Osteoblast (primary cell): Measurements from ENCODE around the gene CPA1. TPM values are rescaled to one million over a fixed set of nuclear protein-coding genes. Genes with fewer than 3 reads are reported as not detected.

Experiments
- DNase-seq: peaks from one replicate; pipeline ENCODE4 v3.0.0; 2011; ENCODE audit warnings: low spot score, mixed read lengths; ENCODE audit not compliant: insufficient read length; ENCODE audit errors: missing footprints
- H2AFZ ChIP-seq: 2 replicates; pipeline ENCODE4 v1.6.0; 2011; ENCODE audit warnings: mild to moderate bottlenecking, low read length
- H3K27ac ChIP-seq: 2 replicates; pipeline ENCODE4 v1.5.1; 2011; ENCODE audit warnings: mild to moderate bottlenecking, low read depth, low read length, moderate library complexity
- H3K27me3 ChIP-seq: 2 replicates; pipeline ENCODE4 v1.6.0; 2012; ENCODE audit warnings: mild to moderate bottlenecking, control low read depth, inconsistent platforms, low read length, moderate library complexity; ENCODE audit not compliant: insufficient read depth
- H3K36me3 ChIP-seq: 2 replicates; pipeline ENCODE4 v1.5.1; 2011; ENCODE audit warnings: mild to moderate bottlenecking, low read length, control low read depth, moderate library complexity; ENCODE audit not compliant: insufficient read depth
- H3K4me1 ChIP-seq: 2 replicates; pipeline ENCODE4 v1.5.1; 2011; ENCODE audit warnings: mild to moderate bottlenecking, low read length, control low read depth, moderate library complexity; ENCODE audit not compliant: insufficient read depth
- H3K4me2 ChIP-seq: 2 replicates; pipeline ENCODE4 v1.6.0; 2011; ENCODE audit warnings: mild to moderate bottlenecking, low read length; ENCODE audit not compliant: insufficient read depth
- H3K4me3 ChIP-seq: fragments of 200-600 bp; sonication (generic); 3 replicates; pipeline ENCODE4 v1.5.1; 2012; ENCODE audit warnings: mild to moderate bottlenecking, low read length, inconsistent platforms; ENCODE audit not compliant: insufficient read depth
- H3K79me2 ChIP-seq: 2 replicates; pipeline ENCODE4 v1.6.0; 2012; ENCODE audit warnings: mild to moderate bottlenecking, low read length, control low read depth, inconsistent platforms; ENCODE audit not compliant: insufficient read depth
- H3K9me3 ChIP-seq: 2 replicates; pipeline ENCODE4 v1.5.1; 2011; ENCODE audit warnings: low read depth, low read length, control low read depth
- H4K20me1 ChIP-seq: 2 replicates; pipeline ENCODE4 v1.6.0; 2012; ENCODE audit warnings: mild to moderate bottlenecking, low read length, control low read depth; ENCODE audit not compliant: insufficient read depth
- CTCF ChIP-seq: IDR thresholded peaks from 2 replicates; pipeline ENCODE4 v1.5.1; 2011; ENCODE audit warnings: mild to moderate bottlenecking, low read depth, low read length, moderate library complexity; ENCODE audit errors: extremely low read depth
- total RNA-seq: library from RNA; depleted of rRNA; stranded (reverse); fragments of >200 nt; gene quantifications from 2 replicates; pipeline ENCODE4 v1.2.3, GENCODE V29; 2012

The CPA1 gene
- total RNA-seq, 1 donor, result 1.1 TPM

GRCh38 chr7:130397051-130397757 is 16.9 kb downstream of the CPA1 start:
- H3K4me3 ChIP-seq, result no peak overlapping the region
- no peaks in the 10 kb centered on the region for H3K9me3 ChIP-seq
- H3K4me1 ChIP-seq, result peaks cover 23% of the 10 kb centered on the region
- H3K4me2 ChIP-seq, result no peak overlapping the region
- H3K27me3 ChIP-seq, result no peaks in the 10 kb centered on the region
- H4K20me1 ChIP-seq, result no peaks in the 10 kb centered on the region
- H2AFZ ChIP-seq, result no peak overlapping the region
- H3K79me2 ChIP-seq, result no peaks in the 10 kb centered on the region
- TF ChIP-seq CTCF, result no peak
- no peak for DNase-seq
- H3K27ac ChIP-seq, result no peak overlapping the region
- H3K36me3 ChIP-seq, result no peaks in the 10 kb centered on the region

GRCh38 chr7:130397758-130398073 is 17.4 kb downstream of the CPA1 start:
- no peaks in the 10 kb centered on the region for H3K9me3 ChIP-seq
- TF ChIP-seq CTCF, result no peak
- no peak for DNase-seq
- no peaks in the 10 kb centered on the region for H4K20me1 ChIP-seq
- H3K27ac ChIP-seq, result no peak overlapping the region
- H3K79me2 ChIP-seq, result no peaks in the 10 kb centered on the region
- no peak overlapping the region for H3K4me2 ChIP-seq
- H3K4me3 ChIP-seq, result no peak overlapping the region
- no peaks in the 10 kb centered on the region for H3K27me3 ChIP-seq
- H3K36me3 ChIP-seq, result no peaks in the 10 kb centered on the region
- H2AFZ ChIP-seq, result no peak overlapping the region
- H3K4me1 ChIP-seq, result peaks cover 18% of the 10 kb centered on the region

GRCh38 chr7:130398526-130399090 is 18.3 kb downstream of the CPA1 start:
- Histone ChIP-seq H2AFZ (no peak overlapping the region), H3K36me3 (no peaks in the 10 kb centered on the region), H4K20me1 (no peaks in the 10 kb centered on the region), H3K4me2 (no peak overlapping the region), H3K79me2 (no peaks in the 10 kb centered on the region), H3K9me3 (no peaks in the 10 kb centered on the region), H3K4me1 (peaks cover 9% of the 10 kb centered on the region), H3K27me3 (no peaks in the 10 kb centered on the region), H3K4me3 (no peak overlapping the region), H3K27ac (no peak overlapping the region)
- TF ChIP-seq CTCF, result no peak
- DNase-seq, result no peak

- TF ChIP-seq CTCF, result no peak
- Histone ChIP-seq H3K27ac (no peak overlapping the region), H3K79me2 (no peaks in the 10 kb centered on the region), H3K9me3 (no peaks in the 10 kb centered on the region), H3K36me3 (no peaks in the 10 kb centered on the region), H3K4me3 (no peak overlapping the region), H3K27me3 (no peaks in the 10 kb centered on the region), H2AFZ (no peak overlapping the region), H3K4me1 (peaks cover 7% of the 10 kb centered on the region), H3K4me2 (no peak overlapping the region), H4K20me1 (no peaks in the 10 kb centered on the region)
- no peak for DNase-seq
Observed at GRCh38 chr7:130400120-130400572, 19.9 kb downstream of the CPA1 start.
